ENCODE measurements around the gene NCKIPSD. TPM values are rescaled to one million over a fixed set of nuclear protein-coding genes. Genes with fewer than 3 reads are reported as not detected.

The NCKIPSD gene
- total RNA-seq, 2 donors from 2014 or later = 14.0 to 19.8 TPM

GRCh38 chr3:48634661-48635221, 51.0 kb downstream of the NCKIPSD start:
- intact Hi-C loops (cut with DNase I) = no loop called here
- peak; percentile 89 for DNase-seq (ENCODE audit: low spot score)

- DNase-seq (ENCODE audit: low spot score) = no peak
- intact Hi-C loops (cut with DNase I) = no loop called here
Observed at GRCh38 chr3:48633743-48634142, 52.0 kb downstream of the NCKIPSD start.

GRCh38 chr3:48633256-48633655, 52.5 kb downstream of the NCKIPSD start:
- no peak for DNase-seq (ENCODE audit: low spot score)
- intact Hi-C loops (cut with DNase I) = no loop called here

GRCh38 chr3:48631516-48632448, 53.9 kb downstream of the NCKIPSD start:
- intact Hi-C loops (cut with DNase I) = no loop called here

DNA sequence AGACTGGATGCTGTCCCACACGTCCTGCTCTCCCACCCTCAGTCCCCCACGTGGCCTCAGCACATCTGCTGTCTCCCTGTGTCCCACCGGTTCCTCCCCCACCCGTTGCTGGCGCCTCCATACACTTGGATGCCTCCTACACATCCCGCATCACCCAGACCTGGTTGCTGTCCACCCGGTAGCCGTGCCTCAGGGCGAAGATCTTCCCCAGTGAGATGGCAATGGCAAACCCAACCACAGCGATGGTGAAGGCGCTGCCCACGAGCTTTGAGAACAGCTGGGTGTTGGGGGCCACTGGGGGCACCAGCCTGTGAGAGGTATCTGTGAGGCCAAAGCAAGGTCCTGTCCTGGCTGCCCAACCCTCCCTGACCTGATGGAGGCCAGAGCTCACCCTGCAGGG, 54.9 kb downstream of the NCKIPSD start:
- intact Hi-C loops (cut with DNase I) = no loop called here
- no peak for DNase-seq (ENCODE audit: low spot score)

More at GRCh38 chr3:48631516-48632448, 53.9 kb downstream of the NCKIPSD start:
- DNase-seq (ENCODE audit: low spot score) = no peak

- intact Hi-C loops (cut with DNase I) = no loop called here
Observed at GRCh38 chr3:48630407-48630806, 55.3 kb downstream of the NCKIPSD start.

GRCh38 chr3:48629894-48630293, 55.8 kb downstream of the NCKIPSD start:
- intact Hi-C loops (cut with DNase I) = no loop called here
- peak; percentile 48 for DNase-seq (ENCODE audit: low spot score)

More at GRCh38 chr3:48630407-48630806, 55.3 kb downstream of the NCKIPSD start:
- DNase-seq (ENCODE audit: low spot score) = peak; percentile 68

DNA sequence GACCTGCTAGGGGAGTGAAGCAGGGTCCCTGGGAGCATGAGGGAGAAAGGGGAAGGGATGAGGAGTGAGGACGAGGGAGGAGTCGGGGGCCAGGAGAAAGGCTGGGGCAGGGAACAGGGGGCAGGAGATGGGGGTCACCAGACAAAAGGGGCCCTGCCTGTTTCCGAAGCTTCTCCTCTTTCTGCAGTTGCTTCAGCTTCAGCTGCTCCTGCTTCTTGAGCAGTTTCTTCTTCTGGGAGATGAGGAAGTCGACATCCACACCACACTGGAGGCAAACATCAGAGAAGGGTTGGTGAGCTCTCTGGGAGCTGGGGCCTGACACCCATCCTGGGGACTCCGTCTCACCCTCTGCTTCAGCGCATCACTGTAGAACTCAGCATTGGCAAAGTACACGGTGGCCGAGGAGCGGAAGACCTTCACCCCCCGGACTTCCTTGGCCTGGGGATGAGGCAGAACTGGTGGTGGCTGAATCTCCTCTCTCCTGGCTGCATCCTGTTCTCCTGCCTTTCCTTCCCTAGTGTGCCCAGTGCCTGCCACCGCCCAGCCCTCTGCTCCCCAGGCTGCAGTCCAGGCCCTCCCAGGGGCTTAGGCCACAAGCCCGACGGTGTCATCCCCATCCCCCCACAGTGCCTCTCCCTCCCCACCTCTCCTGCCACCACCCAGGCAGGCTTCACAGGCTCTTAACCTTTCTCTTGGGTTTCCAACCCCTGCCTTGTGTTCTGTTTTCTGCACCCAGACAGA, 57.3 kb downstream of the NCKIPSD start:
- DNase-seq (ENCODE audit: low spot score) = no peak

DNA sequence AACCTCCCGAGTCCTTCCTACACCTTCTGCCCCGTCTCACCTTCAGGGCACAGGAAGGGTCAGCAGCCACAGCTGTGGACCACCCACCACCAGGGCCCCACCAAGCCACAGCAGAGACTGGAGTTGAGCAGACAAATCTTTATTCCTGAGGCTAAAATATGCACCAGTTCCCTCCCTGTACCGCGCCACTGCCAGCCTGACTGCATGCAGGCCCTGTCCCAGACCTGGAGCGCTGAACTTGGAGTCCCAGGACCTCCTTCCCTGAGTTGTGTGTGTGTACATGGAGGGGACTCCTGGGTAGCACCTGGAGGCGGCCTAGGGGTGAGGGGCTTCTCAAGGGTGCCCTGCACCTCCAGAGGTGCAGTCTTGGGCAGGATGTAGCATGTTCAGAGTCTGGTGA, 60.1 kb downstream of the NCKIPSD start:
- intact Hi-C loops (cut with DNase I) = no loop called here
- DNase-seq (ENCODE audit: low spot score) = peak; percentile 54

More for the DNA sequence above, 57.3 kb downstream of the NCKIPSD start:
- intact Hi-C loops (cut with DNase I) = no loop called here

DNA sequence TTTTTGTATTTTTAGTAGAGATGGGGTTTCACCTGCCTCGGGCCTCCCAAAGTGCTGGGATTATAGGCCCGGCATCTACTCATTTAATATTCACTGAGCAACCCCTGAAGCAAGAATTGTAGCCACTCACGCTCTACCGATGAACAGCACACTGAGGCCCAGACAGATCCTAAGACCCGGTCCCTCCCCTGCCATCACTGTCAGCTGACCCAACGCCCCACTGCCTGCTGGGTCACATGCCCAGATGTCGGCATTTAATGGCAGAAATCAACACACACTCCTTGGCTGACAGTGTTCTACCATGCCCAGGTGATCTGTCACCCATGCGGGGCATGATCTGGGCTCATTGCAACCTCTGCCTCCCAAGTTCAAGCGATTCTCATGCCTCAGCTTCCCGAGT, 60.9 kb downstream of the NCKIPSD start:
- intact Hi-C loops (cut with DNase I) = no loop called here
- DNase-seq (ENCODE audit: low spot score) = no peak

DNA sequence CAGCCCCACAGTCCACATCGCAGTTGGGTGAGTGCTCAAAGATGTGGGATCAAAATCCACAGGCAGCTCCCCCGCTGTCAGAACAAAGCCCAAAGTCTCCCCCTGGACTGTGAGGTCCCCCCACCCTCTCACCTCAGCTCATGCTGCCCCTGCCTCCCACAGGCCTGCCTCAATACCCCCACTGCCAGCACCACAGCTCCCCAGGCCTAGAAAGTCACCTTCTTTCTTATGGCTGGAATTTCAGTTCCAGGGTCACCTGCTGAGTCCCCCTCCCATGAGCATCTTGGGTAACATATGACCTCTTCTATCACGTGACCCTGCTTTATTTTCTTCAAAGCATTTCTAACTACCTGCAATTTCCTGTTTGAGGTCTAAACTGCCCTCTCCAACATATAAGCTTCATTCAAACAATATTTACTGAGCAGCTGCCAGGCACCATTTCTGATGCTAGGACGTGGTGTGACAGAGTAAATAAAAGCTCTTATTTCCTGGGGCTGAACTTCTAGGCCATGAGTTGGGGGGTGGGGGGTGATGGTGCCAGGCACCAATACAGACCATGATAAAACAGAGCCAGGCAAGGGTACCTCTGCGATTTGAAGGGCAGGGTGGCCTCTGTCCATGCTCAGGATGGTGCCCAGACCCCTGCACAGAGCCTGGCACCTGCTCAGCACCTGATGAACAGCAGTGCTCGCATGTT, 61.7 kb downstream of the NCKIPSD start:
- peak; percentile 68 for DNase-seq (ENCODE audit: low spot score)
- intact Hi-C loops (cut with DNase I) = no loop called here

Small RNA genes within 50 kb of the gene (microRNA-seq; reads per million reads assigned to microRNA genes)
- gene MIR4793 (ENCODE audit: borderline microRNAs expressed in 2 of 2) = 0 to 0.32 reads per million in 2 donors

Other genes with a start within 250 kb of the NCKIPSD start
- gene CCDC51, start 245.8 kb downstream of the NCKIPSD start, total RNA-seq = 10 to 100 TPM; 13.0 to 16.2 TPM
- gene TMA7, start 245.7 kb downstream of the NCKIPSD start, total RNA-seq = 100 to 1,000 TPM; 112 to 178 TPM
- gene ATRIP, start 239.2 kb downstream of the NCKIPSD start, total RNA-seq = 1 to 10 TPM; 6.2 to 6.3 TPM
- gene SHISA5, start 181.7 kb downstream of the NCKIPSD start, total RNA-seq = 100 to 1,000 TPM; 142 to 147 TPM
- 1 to 10 TPM; 2.0 to 4.5 TPM for gene PFKFB4, start 129.1 kb downstream of the NCKIPSD start, total RNA-seq
- not detected for gene UCN2, start 122.1 kb downstream of the NCKIPSD start, total RNA-seq
- 1 to 10 TPM; 4.2 to 5.3 TPM for gene COL7A1, start 90.6 kb downstream of the NCKIPSD start, total RNA-seq
- 100 to 1,000 TPM; 134 to 135 TPM for gene UQCRC1, start 76.3 kb downstream of the NCKIPSD start, total RNA-seq
- not detected for gene TMEM89, start 64.1 kb downstream of the NCKIPSD start, total RNA-seq
- gene SLC26A6, start 50.5 kb downstream of the NCKIPSD start, total RNA-seq = 10 to 100 TPM in 1 of 2 donors, 1 to 10 TPM in 1; 7.0 to 11.7 TPM
- under 1 TPM; 0.65 to 0.67 TPM for gene CELSR3, start 23.0 kb downstream of the NCKIPSD start, total RNA-seq
- gene IP6K2, start 31.3 kb upstream of the NCKIPSD start, total RNA-seq = 10 to 100 TPM; 24.6 to 33.1 TPM
- 10 to 100 TPM; 49.6 to 69.6 TPM for gene PRKAR2A, start 162.0 kb upstream of the NCKIPSD start, total RNA-seq
- gene SLC25A20, start 213.0 kb upstream of the NCKIPSD start, total RNA-seq = 10 to 100 TPM; 10.8 to 19.5 TPM
- 10 to 100 TPM; 59.2 to 84.6 TPM for gene ARIH2, start 232.9 kb upstream of the NCKIPSD start, total RNA-seq